ENCODE measurements around the gene EMD.

EMD gene

GRCh38 chrX:154378059-154378798, 866 bp upstream of the EMD start:
- peak overlapping the region; percentile 62 for H2BK120ac ChIP-seq (ENCODE audit: insufficient read depth, low read length, poor library complexity)
- H3K4me2 ChIP-seq (ENCODE audit: low read length) = peak overlapping the region; percentile 96
- H3K36me3 ChIP-seq (ENCODE audit: control insufficient read depth in 1 of 2, insufficient read depth in 2 of 2, low read length in 2 of 2) = peaks cover 7 to 15% of the 10 kb centered on the region in 2 experiments
- H3K4me1 ChIP-seq (ENCODE audit: control insufficient read depth in 1 of 2, insufficient read depth in 2 of 2, low read length in 2 of 2) = peaks cover 14 to 21% of the 10 kb centered on the region in 2 experiments
- H3K14ac ChIP-seq (ENCODE audit: low read length) = peak overlapping the region; percentile 90
- H3K9ac ChIP-seq (ENCODE audit: low read length) = peak overlapping the region; percentile 87
- peaks cover 27% of the 10 kb centered on the region for H3K79me2 ChIP-seq (ENCODE audit: control insufficient read depth, insufficient read depth, low read length, poor library complexity)
- no CpG with 5 or more reads among the region's 79 CpGs for WGBS (ENCODE audit: extremely low coverage, insufficient coverage, insufficient read length)
- peaks cover 24% of the 10 kb centered on the region for H3K79me1 ChIP-seq (ENCODE audit: low read length)
- H3K27me3 ChIP-seq (ENCODE audit: insufficient read depth, low read length) = no peaks in the 10 kb centered on the region
- no peak overlapping the region for H3K23ac ChIP-seq (ENCODE audit: low read length)
- H4K91ac ChIP-seq (ENCODE audit: low read depth, low read length) = peak overlapping the region; percentile 84
- H2AFZ ChIP-seq (ENCODE audit: insufficient read depth, low read length, poor library complexity) = peak overlapping the region; percentile 71
- H3K9me3 ChIP-seq (ENCODE audit: insufficient read depth, low read depth, low read length) = no peaks in the 10 kb centered on the region
- peak overlapping the region; percentile 94 for H3K27ac ChIP-seq (ENCODE audit: low read depth, low read length)
- H4K8ac ChIP-seq (ENCODE audit: low read depth, low read length) = peak overlapping the region; percentile 89
- H3K4ac ChIP-seq (ENCODE audit: low read depth, low read length) = peak overlapping the region; percentile 81
- H3K18ac ChIP-seq (ENCODE audit: low read length) = peak overlapping the region; percentile 91
- peak overlapping the region; percentile 9 for H2BK12ac ChIP-seq (ENCODE audit: low read length)
- peak overlapping the region; percentile 87 for H2BK5ac ChIP-seq (ENCODE audit: low read depth, low read length, poor library complexity)
- H3K4me3 ChIP-seq (ENCODE audit: low read depth, low read length) = peak overlapping the region; percentile 67
- no peak for DNase-seq
- H4K12ac ChIP-seq (ENCODE audit: low read depth, low read length) = peak overlapping the region; percentile 97
- peak overlapping the region; percentile 84 for H2AK5ac ChIP-seq (ENCODE audit: low read length)

- Histone ChIP-seq H3K27ac (ENCODE audit: low read depth, low read length) (peak overlapping the region; percentile 92), H3K9ac (ENCODE audit: low read length) (peak overlapping the region; percentile 97), H3K23ac (ENCODE audit: low read length) (no peak overlapping the region), H2BK120ac (ENCODE audit: insufficient read depth, low read length, poor library complexity) (peak overlapping the region; percentile 85), H3K27me3 (ENCODE audit: insufficient read depth, low read length) (no peaks in the 10 kb centered on the region), H3K18ac (ENCODE audit: low read length) (peak overlapping the region; percentile 97), H3K4ac (ENCODE audit: low read depth, low read length) (peak overlapping the region; percentile 72), H3K36me3 (ENCODE audit: control insufficient read depth in 1 of 2, insufficient read depth in 2 of 2, low read length in 2 of 2) (peaks cover 7 to 15% of the 10 kb centered on the region in 2 experiments), H2BK5ac (ENCODE audit: low read depth, low read length, poor library complexity) (peak overlapping the region; percentile 73), H2AK5ac (ENCODE audit: low read length) (peak overlapping the region; percentile 77), H3K79me1 (ENCODE audit: low read length) (peaks cover 16% of the 10 kb centered on the region), H3K4me3 (ENCODE audit: low read depth, low read length) (peak overlapping the region; percentile 93), H3K4me2 (ENCODE audit: low read length) (peak overlapping the region; percentile 89), H3K9me3 (ENCODE audit: insufficient read depth, low read depth, low read length) (no peaks in the 10 kb centered on the region), H2AFZ (ENCODE audit: insufficient read depth, low read length, poor library complexity) (peak overlapping the region; percentile 89), H3K14ac (ENCODE audit: low read length) (peak overlapping the region; percentile 93), H2BK12ac (ENCODE audit: low read length) (no peak overlapping the region), H3K79me2 (ENCODE audit: control insufficient read depth, insufficient read depth, low read length, poor library complexity) (peaks cover 20% of the 10 kb centered on the region), H4K8ac (ENCODE audit: low read depth, low read length) (peak overlapping the region; percentile 91), H4K12ac (ENCODE audit: low read depth, low read length) (peak overlapping the region; percentile 86), H4K91ac (ENCODE audit: low read depth, low read length) (peak overlapping the region; percentile 90), H3K4me1 (ENCODE audit: control insufficient read depth in 1 of 2, insufficient read depth in 2 of 2, low read length in 2 of 2) (peaks cover 14 to 16% of the 10 kb centered on the region in 2 experiments)
- no peak for DNase-seq
- no CpG with 5 or more reads among the region's 38 CpGs for WGBS (ENCODE audit: extremely low coverage, insufficient coverage, insufficient read length)
These were observed 465 bp downstream of the EMD start for GRCh38 chrX:154379569-154379951.

- Histone ChIP-seq H2AK5ac (ENCODE audit: low read length) (peak overlapping the region; percentile 88), H3K9ac (ENCODE audit: low read length) (peak overlapping the region; percentile 97), H3K4ac (ENCODE audit: low read depth, low read length) (peak overlapping the region; percentile 72), H3K23ac (ENCODE audit: low read length) (no peak overlapping the region), H4K91ac (ENCODE audit: low read depth, low read length) (peak overlapping the region; percentile 90), H4K12ac (ENCODE audit: low read depth, low read length) (peak overlapping the region; percentile 65), H3K4me3 (ENCODE audit: low read depth, low read length) (peak overlapping the region; percentile 93), H2AFZ (ENCODE audit: insufficient read depth, low read length, poor library complexity) (no peak overlapping the region), H3K18ac (ENCODE audit: low read length) (peak overlapping the region; percentile 97), H3K79me2 (ENCODE audit: control insufficient read depth, insufficient read depth, low read length, poor library complexity) (peaks cover 16% of the 10 kb centered on the region), H3K36me3 (ENCODE audit: control insufficient read depth in 1 of 2, insufficient read depth in 2 of 2, low read length in 2 of 2) (peaks cover 7 to 15% of the 10 kb centered on the region in 2 experiments), H3K27ac (ENCODE audit: low read depth, low read length) (no peak overlapping the region), H3K14ac (ENCODE audit: low read length) (peak overlapping the region; percentile 93), H2BK12ac (ENCODE audit: low read length) (no peak overlapping the region), H3K4me2 (ENCODE audit: low read length) (peak overlapping the region; percentile 89), H3K4me1 (ENCODE audit: control insufficient read depth in 1 of 2, insufficient read depth in 2 of 2, low read length in 2 of 2) (peaks cover 12 to 13% of the 10 kb centered on the region in 2 experiments), H3K9me3 (ENCODE audit: insufficient read depth, low read depth, low read length) (no peaks in the 10 kb centered on the region), H3K27me3 (ENCODE audit: insufficient read depth, low read length) (no peaks in the 10 kb centered on the region), H2BK120ac (ENCODE audit: insufficient read depth, low read length, poor library complexity) (no peak overlapping the region), H4K8ac (ENCODE audit: low read depth, low read length) (no peak overlapping the region), H3K79me1 (ENCODE audit: low read length) (peaks cover 13% of the 10 kb centered on the region), H2BK5ac (ENCODE audit: low read depth, low read length, poor library complexity) (peak overlapping the region; percentile 5)
- WGBS (ENCODE audit: extremely low coverage, insufficient coverage, insufficient read length) = no CpG with 5 or more reads among the region's 13 CpGs
- no peak for DNase-seq
These were observed 1.1 kb downstream of the EMD start for GRCh38 chrX:154380153-154380552.

GRCh38 chrX:154380787-154381186, 1.7 kb downstream of the EMD start:
- H3K9me3 ChIP-seq (ENCODE audit: insufficient read depth, low read depth, low read length) = no peaks in the 10 kb centered on the region
- H3K18ac ChIP-seq (ENCODE audit: low read length) = no peak overlapping the region
- H3K4me3 ChIP-seq (ENCODE audit: low read depth, low read length) = no peak overlapping the region
- H2AK5ac ChIP-seq (ENCODE audit: low read length) = no peak overlapping the region
- no peak overlapping the region for H3K14ac ChIP-seq (ENCODE audit: low read length)
- H3K27ac ChIP-seq (ENCODE audit: low read depth, low read length) = no peak overlapping the region
- no CpG with 5 or more reads among the region's 14 CpGs for WGBS (ENCODE audit: extremely low coverage, insufficient coverage, insufficient read length)
- no peak overlapping the region for H3K4ac ChIP-seq (ENCODE audit: low read depth, low read length)
- H2BK5ac ChIP-seq (ENCODE audit: low read depth, low read length, poor library complexity) = no peak overlapping the region
- H4K12ac ChIP-seq (ENCODE audit: low read depth, low read length) = no peak overlapping the region
- H2BK12ac ChIP-seq (ENCODE audit: low read length) = no peak overlapping the region
- H3K36me3 ChIP-seq (ENCODE audit: control insufficient read depth in 1 of 2, insufficient read depth in 2 of 2, low read length in 2 of 2) = peaks cover 7 to 15% of the 10 kb centered on the region in 2 experiments
- H4K8ac ChIP-seq (ENCODE audit: low read depth, low read length) = no peak overlapping the region
- H2AFZ ChIP-seq (ENCODE audit: insufficient read depth, low read length, poor library complexity) = no peak overlapping the region
- H3K27me3 ChIP-seq (ENCODE audit: insufficient read depth, low read length) = no peaks in the 10 kb centered on the region
- no peak overlapping the region for H2BK120ac ChIP-seq (ENCODE audit: insufficient read depth, low read length, poor library complexity)
- H3K4me2 ChIP-seq (ENCODE audit: low read length) = peak overlapping the region; percentile 89
- H3K79me1 ChIP-seq (ENCODE audit: low read length) = peaks cover 13% of the 10 kb centered on the region
- no peak overlapping the region for H4K91ac ChIP-seq (ENCODE audit: low read depth, low read length)
- peaks cover 12 to 13% of the 10 kb centered on the region in 2 experiments for H3K4me1 ChIP-seq (ENCODE audit: control insufficient read depth in 1 of 2, insufficient read depth in 2 of 2, low read length in 2 of 2)
- no peak overlapping the region for H3K9ac ChIP-seq (ENCODE audit: low read length)
- no peak for DNase-seq
- peaks cover 16% of the 10 kb centered on the region for H3K79me2 ChIP-seq (ENCODE audit: control insufficient read depth, insufficient read depth, low read length, poor library complexity)
- H3K23ac ChIP-seq (ENCODE audit: low read length) = no peak overlapping the region

Measured in trophoblast cell (in vitro differentiated cells and primary cell).